H9 (cell line): ENCODE results near the gene C15orf61. TPM values are rescaled to one million over a fixed set of nuclear protein-coding genes. Genes with fewer than 3 reads are reported as not detected.

Experiments used
- DNase-seq: peaks from one replicate; pipeline ENCODE4 v3.0.0-alpha.2; 2017
- H2AFZ ChIP-seq: one replicate; pipeline ENCODE4 v1.6.1; 2013; ENCODE audit warnings: mild to moderate bottlenecking, low read length, control low read depth, moderate library complexity
- H2AK5ac ChIP-seq: 2 replicates; pipeline ENCODE4 v1.6.1; 2013; ENCODE audit warnings: low read length, control low read depth, mixed read lengths; ENCODE audit not compliant: insufficient read length
- H2BK120ac ChIP-seq: one replicate; pipeline ENCODE4 v1.6.1; 2013; ENCODE audit warnings: low read depth, mild to moderate bottlenecking, low read length, control low read depth, inconsistent platforms; ENCODE audit not compliant: poor library complexity, severe bottlenecking
- H2BK12ac ChIP-seq: 2 replicates; pipeline ENCODE4 v1.6.1; 2013; ENCODE audit warnings: low read length, control low read depth, mixed read lengths, low read depth; ENCODE audit not compliant: insufficient read length
- H2BK15ac ChIP-seq: 2 replicates; pipeline ENCODE4 v1.6.1; 2013; ENCODE audit warnings: low read depth, low read length, control low read depth
- H2BK20ac ChIP-seq: one replicate; pipeline ENCODE4 v1.6.1; 2013; ENCODE audit warnings: low read depth, mild to moderate bottlenecking, low read length, control low read depth, inconsistent platforms; ENCODE audit not compliant: poor library complexity, severe bottlenecking
- H2BK5ac ChIP-seq: 2 replicates; pipeline ENCODE4 v1.6.1; 2013; ENCODE audit warnings: low read length, control low read depth, mixed read lengths; ENCODE audit not compliant: insufficient read length
- H3K14ac ChIP-seq: 2 replicates; pipeline ENCODE4 v1.6.1; 2013; ENCODE audit warnings: low read length, control low read depth; ENCODE audit not compliant: insufficient read depth
- H3K18ac ChIP-seq: 2 replicates; pipeline ENCODE4 v1.6.1; 2013; ENCODE audit warnings: low read depth, mild to moderate bottlenecking, mixed read lengths, low read length, control low read depth; ENCODE audit not compliant: insufficient read length
- H3K23ac ChIP-seq: 2 replicates; pipeline ENCODE4 v1.6.1; 2013; ENCODE audit warnings: low read length, control low read depth, mixed read lengths, low read depth; ENCODE audit not compliant: insufficient read length
- H3K23me2 ChIP-seq: 2 replicates; pipeline ENCODE4 v1.6.1; 2013; ENCODE audit warnings: low read depth, mild to moderate bottlenecking, mixed read lengths, low read length, control low read depth; ENCODE audit not compliant: insufficient read length, poor library complexity, severe bottlenecking
- H3K27ac ChIP-seq: 2 replicates; pipeline ENCODE4 v1.5.1; 2013; ENCODE audit warnings: low read length, control low read depth, mixed read lengths, low read depth; ENCODE audit not compliant: insufficient read length
- H3K27me3 ChIP-seq: 2 replicates; pipeline ENCODE4 v1.6.1; 2013; ENCODE audit warnings: low read length, control low read depth, inconsistent platforms; ENCODE audit not compliant: insufficient read depth
- H3K4ac ChIP-seq: 2 replicates; pipeline ENCODE4 v1.6.1; 2013; ENCODE audit warnings: low read depth, mild to moderate bottlenecking, control low read depth, inconsistent platforms, low read length, moderate library complexity
- H3K4me1 ChIP-seq: 2 replicates; pipeline ENCODE4 v1.6.1; 2013; ENCODE audit warnings: low read length, control low read depth, inconsistent platforms; ENCODE audit not compliant: insufficient read depth
- H3K4me2 ChIP-seq: 2 replicates; pipeline ENCODE4 v1.6.1; 2013; ENCODE audit warnings: low read length, control low read depth, mixed read lengths; ENCODE audit not compliant: insufficient read length, insufficient read depth
- H3K56ac ChIP-seq: 2 replicates; pipeline ENCODE4 v1.6.1; 2013; ENCODE audit warnings: low read depth, mild to moderate bottlenecking, mixed read lengths, low read length, control low read depth; ENCODE audit not compliant: insufficient read length
- H3K79me1 ChIP-seq: 2 replicates; pipeline ENCODE4 v1.6.1; 2013; ENCODE audit warnings: low read depth, mild to moderate bottlenecking, moderate library complexity, low read length, control low read depth, inconsistent platforms; ENCODE audit not compliant: insufficient read depth, poor library complexity, severe bottlenecking
- H3K79me2 ChIP-seq: 2 replicates; pipeline ENCODE4 v1.6.1; 2013; ENCODE audit warnings: low read length, control low read depth, inconsistent platforms; ENCODE audit not compliant: insufficient read depth
- H3K9ac ChIP-seq: 2 replicates; pipeline ENCODE4 v1.6.1; 2013; ENCODE audit warnings: low read length, control low read depth, mixed read lengths; ENCODE audit not compliant: insufficient read length; ENCODE audit errors: extremely low read depth
- H3K9me3 ChIP-seq: one replicate; pipeline ENCODE4 v1.6.1; 2013; ENCODE audit warnings: low read depth, low read length, inconsistent platforms; ENCODE audit not compliant: control insufficient read depth
- H3T11ph ChIP-seq: one replicate; pipeline ENCODE4 v1.6.1; 2013; ENCODE audit warnings: mild to moderate bottlenecking, low read length, control low read depth, inconsistent platforms
- H4K20me1 ChIP-seq: one replicate; pipeline ENCODE4 v1.6.1; 2013; ENCODE audit not compliant: control insufficient read depth, insufficient read length, insufficient read depth
- H4K5ac ChIP-seq: 2 replicates; pipeline ENCODE4 v1.6.1; 2013; ENCODE audit warnings: low read depth, mild to moderate bottlenecking, mixed read lengths, low read length, control low read depth; ENCODE audit not compliant: insufficient read length
- H4K8ac ChIP-seq: replicated peaks from 2 replicates; pipeline ENCODE4 v1.6.1; 2013; ENCODE audit warnings: low read length, control low read depth, mixed read lengths, low read depth; ENCODE audit not compliant: insufficient read length
- H4K91ac ChIP-seq: 2 replicates; pipeline ENCODE4 v1.6.1; 2013; ENCODE audit warnings: low read depth, mild to moderate bottlenecking, moderate library complexity, mixed read lengths, low read length, control low read depth; ENCODE audit not compliant: insufficient read length
- H3K27ac Mint-ChIP-seq, 3 experiments: 2 replicates in 2 of 3; 3 replicates in 1 of 3; pipeline ENCODE4 v1.8.0; 2020 to 2021; ENCODE audit warnings: mixed read lengths in 3 of 3, mild to moderate bottlenecking in 1 of 3, moderate library complexity in 1 of 3
- H3K27me3 Mint-ChIP-seq: 2 replicates; pipeline ENCODE4 v1.8.0; 2021; ENCODE audit warnings: low read depth, mild to moderate bottlenecking, moderate library complexity, mixed read lengths
- H3K36me3 Mint-ChIP-seq, 3 experiments: 2 replicates in 2 of 3; 3 replicates in 1 of 3; pipeline ENCODE4 v1.8.0; 2020 to 2021; ENCODE audit warnings: low read depth in 3 of 3, mixed read lengths in 3 of 3; ENCODE audit not compliant: insufficient read depth in 1 of 3
- H3K4me1 Mint-ChIP-seq, 2 experiments: 2 replicates each; pipeline ENCODE4 v1.8.0; 2020; ENCODE audit warnings: mixed read lengths in 2 of 2
- H3K4me3 Mint-ChIP-seq, 2 experiments: 2 replicates in 1 of 2; 3 replicates in 1 of 2; pipeline ENCODE4 v1.8.0; 2020 to 2021; ENCODE audit warnings: mild to moderate bottlenecking in 2 of 2, mixed read lengths in 2 of 2, moderate library complexity in 1 of 2
- H3K9me3 Mint-ChIP-seq, 2 experiments: 2 replicates in 1 of 2; 3 replicates in 1 of 2; pipeline ENCODE4 v1.8.0; 2020; ENCODE audit warnings: mild to moderate bottlenecking in 2 of 2, mixed read lengths in 2 of 2, moderate library complexity in 1 of 2
- CTCF ChIP-seq: fragments of 200-600 bp; sonication (generic); conservative IDR thresholded peaks from 3 replicates; pipeline ENCODE4 v1.8.0; 2021; ENCODE audit warnings: antibody characterized with exemption, mild to moderate bottlenecking
- WGBS: extraction: QIAGEN DNeasy Blood & Tissue Kit; methylation state at CpG from one replicate; pipeline ENCODE4 v1.1.7; 2013; ENCODE audit warnings: missing lambda C conversion rate, low lambda C conversion rate, mixed read lengths; ENCODE audit not compliant: insufficient read length; ENCODE audit errors: extremely low coverage; 5-methylcytosine and 5-hydroxymethylcytosine counted together
- total RNA-seq: library from RNA; stranded (reverse); gene quantifications from 2 replicates; pipeline ENCODE4 v1.2.1, GENCODE V29; 2021

Gene C15orf61
- total RNA-seq, 1 experiment from 2014 or later, result 2.6 TPM

- Histone ChIP-seq H4K8ac (no peak overlapping the region), H2AK5ac (no peak overlapping the region), H4K91ac (no peak overlapping the region), H2BK20ac (no peak overlapping the region), H3K18ac (no peak overlapping the region), H2BK5ac (no peak overlapping the region), H2AFZ (no peak overlapping the region), H3K4me1 (no peaks in the 10 kb centered on the region; the same call in 1 of the 2 replicates), H3K56ac (no peak overlapping the region), H3K9me3 (no peaks in the 10 kb centered on the region), H3K23ac (no peak overlapping the region), H3K27me3 (no peaks in the 10 kb centered on the region), H3K79me1 (no peaks in the 10 kb centered on the region), H4K20me1 (no peaks in the 10 kb centered on the region), H3K14ac (no peak overlapping the region), H3K27ac (no peak overlapping the region), H3K4me2 (no peak overlapping the region), H2BK12ac (no peak overlapping the region), H2BK15ac (no peak overlapping the region), H3K9ac (no peak overlapping the region), H3K4ac (no peak overlapping the region), H3T11ph (no peak overlapping the region), H2BK120ac (no peak overlapping the region), H4K5ac (no peak overlapping the region), H3K79me2 (no peaks in the 10 kb centered on the region), H3K23me2 (no peaks in the 10 kb centered on the region)
- DNase-seq, result no peak
- Mint-ChIP-seq H3K9me3 (no peaks in the 10 kb centered on the region), H3K4me3 (no peak overlapping the region), H3K36me3 (peaks cover 0 to 3% (median 0%) of the 10 kb centered on the region in 3 experiments; a peak in 1 of 7 replicates), H3K4me1 (peaks cover 0 to 5% of the 10 kb centered on the region in 2 experiments; a peak in 3 of 4 replicates), H3K27me3 (no peaks in the 10 kb centered on the region), H3K27ac (peak overlapping the region in 1 of 3 experiments; percentile 33; a peak in 1 of 7 replicates)
- WGBS, result no CpG with 5 or more reads among the region's 3 CpGs
- no peak for TF ChIP-seq CTCF
Measured at GRCh38 chr15:67569668-67570067, 48.7 kb downstream of the C15orf61 start.
